OCI-M1 (cell line): ENCODE results near the gene RHOT2.

Experiments
- DNase-seq: peaks from one replicate; lab custom pipeline; 2025; lab: John Stamatoyannopoulos, UW

Gene RHOT2

GRCh38 chr16:647173-647902, 20.6 kb upstream of the RHOT2 start:
- DNase-seq: no peak

- DNase-seq: peak; percentile 81
These were observed 19.7 kb upstream of the RHOT2 start for GRCh38 chr16:648071-648780.

GRCh38 chr16:648781-649589, 18.9 kb upstream of the RHOT2 start, which contains the start of gene WDR90:
Gene WDR90, plus strand, starts transcription at chr16:649365. Its CDS starts 52 bp downstream, at chr16:649417.
- peak; percentile 95 for DNase-seq

GRCh38 chr16:649631-650030, 18.3 kb upstream of the RHOT2 start:
- peak; percentile 29 for DNase-seq

- DNase-seq: no peak
These were observed 16.1 kb upstream of the RHOT2 start for GRCh38 chr16:651844-652243.

GRCh38 chr16:652454-653305, 15.3 kb upstream of the RHOT2 start:
- DNase-seq: no peak

- no peak for DNase-seq
These were observed 13.9 kb upstream of the RHOT2 start for GRCh38 chr16:654034-654433.

GRCh38 chr16:657487-657886, 10.4 kb upstream of the RHOT2 start:
- DNase-seq: no peak

- DNase-seq: no peak
These were observed 9.0 kb upstream of the RHOT2 start for GRCh38 chr16:658679-659571.

GRCh38 chr16:659618-660017, 8.3 kb upstream of the RHOT2 start:
- no peak for DNase-seq

GRCh38 chr16:660132-660458, 7.8 kb upstream of the RHOT2 start:
- no peak for DNase-seq

GRCh38 chr16:660459-661183, 7.3 kb upstream of the RHOT2 start:
- peak; percentile 92 for DNase-seq

- no peak for DNase-seq
These were observed 6.6 kb upstream of the RHOT2 start for GRCh38 chr16:661184-661821.

- no peak for DNase-seq
These were observed 5.8 kb upstream of the RHOT2 start for GRCh38 chr16:662095-662494.

- no peak for DNase-seq
These were observed 5.3 kb upstream of the RHOT2 start for GRCh38 chr16:662597-662996.

- DNase-seq: no peak
These were observed 1.4 kb upstream of the RHOT2 start for GRCh38 chr16:666572-666971.

- DNase-seq: no peak
These were observed 686 bp upstream of the RHOT2 start for GRCh38 chr16:667113-667779.

GRCh38 chr16:668519-669171, 713 bp downstream of the RHOT2 start:
- DNase-seq: peak; percentile 11

- DNase-seq: no peak
These were observed 1.7 kb downstream of the RHOT2 start for GRCh38 chr16:669666-670065.
